GM23338 (cell line): Measurements from ENCODE around the gene CYTH3. TPM values are rescaled to one million over a fixed set of nuclear protein-coding genes. Genes with fewer than 3 reads are reported as not detected.

Experiments
- ATAC-seq: fragments of 200-7000 bp; cut with Tn5 transposase; 3 replicates; pipeline ENCODE4 v1.9.1; 2020
- DNase-seq: peaks from one replicate; pipeline ENCODE4 v3.0.0-alpha.2; 2015; ENCODE audit warnings: low spot score
- H2AFZ ChIP-seq: fragments of 200-600 bp; sonication (generic); 2 replicates; pipeline ENCODE4 v1.8.0; 2016; ENCODE audit warnings: antibody characterized with exemption, mild to moderate bottlenecking, moderate library complexity
- H3F3A ChIP-seq: fragments of 200-600 bp; sonication (generic); replicated peaks from 2 replicates; pipeline ENCODE4 v1.8.0; 2017; ENCODE audit warnings: antibody characterized with exemption, mixed run types, low read depth
- H3K27ac ChIP-seq: fragments of 200-600 bp; sonication (generic); 2 replicates; pipeline ENCODE4 v1.6.1; 2016; ENCODE audit warnings: low read depth
- H3K27me3 ChIP-seq: fragments of 200-600 bp; sonication (generic); 2 replicates; pipeline ENCODE4 v1.8.0; 2016; ENCODE audit warnings: mild to moderate bottlenecking, mixed run types, moderate library complexity; ENCODE audit not compliant: insufficient read depth
- H3K36me3 ChIP-seq: fragments of 200-600 bp; sonication (generic); 2 replicates; pipeline ENCODE4 v1.8.0; 2016; ENCODE audit warnings: mild to moderate bottlenecking; ENCODE audit not compliant: insufficient read depth
- H3K4me1 ChIP-seq: fragments of 200-600 bp; sonication (generic); 2 replicates; pipeline ENCODE4 v1.8.0; 2016; ENCODE audit warnings: mild to moderate bottlenecking, moderate library complexity; ENCODE audit not compliant: insufficient read depth
- H3K4me2 ChIP-seq: fragments of 200-600 bp; sonication (generic); 2 replicates; pipeline ENCODE4 v1.7.1; 2017; ENCODE audit warnings: mixed run types
- H3K4me3 ChIP-seq: fragments of 200-600 bp; sonication (generic); 2 replicates; pipeline ENCODE4 v1.6.1; 2016; ENCODE audit warnings: mixed run types
- H3K79me2 ChIP-seq: fragments of 200-600 bp; sonication (generic); replicated peaks from 2 replicates; pipeline ENCODE4 v1.8.0; 2017; ENCODE audit warnings: mild to moderate bottlenecking; ENCODE audit not compliant: insufficient read depth
- H3K9me2 ChIP-seq: fragments of 200-600 bp; sonication (generic); 2 replicates; pipeline ENCODE4 v1.8.0; 2017; ENCODE audit not compliant: insufficient read depth
- H4K20me1 ChIP-seq: fragments of 200-600 bp; sonication (generic); replicated peaks from 2 replicates; pipeline ENCODE4 v1.8.0; 2017; ENCODE audit warnings: mild to moderate bottlenecking; ENCODE audit not compliant: insufficient read depth
- H3K27ac Mint-ChIP-seq: 2 replicates; pipeline ENCODE4 v1.8.0; 2020; ENCODE audit warnings: inconsistent platforms, mild to moderate bottlenecking, moderate library complexity, mixed read lengths
- H3K27me3 Mint-ChIP-seq: 3 replicates; pipeline ENCODE4 v1.8.0; 2022; ENCODE audit warnings: low read depth, mild to moderate bottlenecking, moderate library complexity, mixed read lengths, inconsistent platforms; ENCODE audit not compliant: insufficient read depth, poor library complexity
- H3K36me3 Mint-ChIP-seq: 3 replicates; pipeline ENCODE4 v1.8.0; 2021; ENCODE audit warnings: low read depth, mild to moderate bottlenecking, inconsistent platforms, moderate library complexity, mixed read lengths
- H3K4me1 Mint-ChIP-seq: 3 replicates; pipeline ENCODE4 v1.8.0; 2020; ENCODE audit warnings: mild to moderate bottlenecking, inconsistent platforms, mixed read lengths
- H3K4me3 Mint-ChIP-seq: 3 replicates; pipeline ENCODE4 v1.8.0; 2021; ENCODE audit warnings: moderate library complexity, mild to moderate bottlenecking, inconsistent platforms, mixed read lengths
- H3K9me3 Mint-ChIP-seq: 3 replicates; pipeline ENCODE4 v1.8.0; 2020; ENCODE audit warnings: moderate library complexity, mild to moderate bottlenecking, inconsistent platforms, mixed read lengths
- CREB1 ChIP-seq: fragments of 250-450 bp; sonication (Bioruptor Pico); IDR thresholded peaks from 2 replicates; pipeline ENCODE4 v1.5.0; 2020; ENCODE audit warnings: low read depth, mild to moderate bottlenecking, moderate library complexity
- EZH2 ChIP-seq: fragments of 200-600 bp; sonication (generic); IDR thresholded peaks from one replicate; pipeline ENCODE4 v1.8.0; 2017; ENCODE audit warnings: antibody characterized with exemption, mild to moderate bottlenecking, low read depth; ENCODE audit not compliant: unreplicated experiment
- EZH2phosphoT487 ChIP-seq: fragments of 200-600 bp; sonication (generic); IDR thresholded peaks from one replicate; pipeline ENCODE4 v1.8.1; 2018; ENCODE audit warnings: antibody characterized with exemption; ENCODE audit not compliant: unreplicated experiment
- JUNB ChIP-seq: IDR thresholded peaks from one replicate; pipeline ENCODE4 v1.6.1; 2016; ENCODE audit warnings: antibody characterized with exemption; ENCODE audit not compliant: unreplicated experiment
- NANOG ChIP-seq: IDR thresholded peaks from 2 replicates; pipeline ENCODE4 v1.6.1; 2016; ENCODE audit warnings: antibody characterized with exemption, borderline replicate concordance
- POLR2AphosphoS5 ChIP-seq: IDR thresholded peaks from 2 replicates; pipeline ENCODE4 v1.6.1; 2016; ENCODE audit warnings: antibody characterized with exemption, low read depth
- STAT1 ChIP-seq: IDR thresholded peaks from one replicate; pipeline ENCODE4 v1.6.1; 2016; ENCODE audit warnings: antibody characterized with exemption; ENCODE audit not compliant: unreplicated experiment
- ZNF114 ChIP-seq: fragments of 250-450 bp; sonication (Bioruptor Pico); IDR thresholded peaks from 2 replicates; pipeline ENCODE4 v1.5.0; 2020; ENCODE audit warnings: mild to moderate bottlenecking, moderate library complexity
- ZNF331 ChIP-seq: fragments of 250-450 bp; sonication (Bioruptor Pico); IDR thresholded peaks from 2 replicates; pipeline ENCODE4 v1.5.0; 2020; ENCODE audit warnings: low read depth, mild to moderate bottlenecking, moderate library complexity
- polyA plus RNA-seq: library from polyadenylated mRNA; unstranded; fragments of >200 nt; fragmentation: Nextera tagmentation; extraction: Ambion mirVana; gene quantifications from 2 replicates; pipeline ENCODE4 v1.2.1, GENCODE V29; 2016
- total RNA-seq: library from RNA; depleted of rRNA; stranded (reverse); fragments of >200 nt; shearing (Covaris generic); gene quantifications from 2 replicates; pipeline ENCODE4 v1.2.3, GENCODE V29; 2014
- TF ChIP-seq, protein P1 (sequence below): fragments of 250-450 bp; sonication (Bioruptor Pico); IDR thresholded peaks from 2 replicates; pipeline ENCODE4 v1.5.0; 2020; ENCODE audit warnings: mild to moderate bottlenecking, moderate library complexity
- TF ChIP-seq, protein P2 (sequence below): IDR thresholded peaks from one replicate; pipeline ENCODE4 v1.6.1; 2018; ENCODE audit warnings: antibody characterized with exemption; ENCODE audit not compliant: unreplicated experiment
- TF ChIP-seq, protein P3 (sequence below): IDR thresholded peaks from 2 replicates; pipeline ENCODE4 v1.6.1; 2016; ENCODE audit warnings: antibody characterized with exemption
- TF ChIP-seq, protein P4 (sequence below), 2 experiments: fragments of 200-600 bp in 1 of 2; sonication (generic) in 1 of 2; conservative IDR thresholded peaks; 2 replicates each; pipeline versions ENCODE4 v1.5.1 to v1.6.1; 2016 to 2017; ENCODE audit warnings: antibody characterized with exemption in 2 of 2, low read depth in 2 of 2, mild to moderate bottlenecking in 2 of 2, moderate library complexity in 1 of 2

CYTH3 gene
- total and polyA plus RNA-seq, 2 experiments from 2014 or later = 4.6 to 15.3 TPM

DNA sequence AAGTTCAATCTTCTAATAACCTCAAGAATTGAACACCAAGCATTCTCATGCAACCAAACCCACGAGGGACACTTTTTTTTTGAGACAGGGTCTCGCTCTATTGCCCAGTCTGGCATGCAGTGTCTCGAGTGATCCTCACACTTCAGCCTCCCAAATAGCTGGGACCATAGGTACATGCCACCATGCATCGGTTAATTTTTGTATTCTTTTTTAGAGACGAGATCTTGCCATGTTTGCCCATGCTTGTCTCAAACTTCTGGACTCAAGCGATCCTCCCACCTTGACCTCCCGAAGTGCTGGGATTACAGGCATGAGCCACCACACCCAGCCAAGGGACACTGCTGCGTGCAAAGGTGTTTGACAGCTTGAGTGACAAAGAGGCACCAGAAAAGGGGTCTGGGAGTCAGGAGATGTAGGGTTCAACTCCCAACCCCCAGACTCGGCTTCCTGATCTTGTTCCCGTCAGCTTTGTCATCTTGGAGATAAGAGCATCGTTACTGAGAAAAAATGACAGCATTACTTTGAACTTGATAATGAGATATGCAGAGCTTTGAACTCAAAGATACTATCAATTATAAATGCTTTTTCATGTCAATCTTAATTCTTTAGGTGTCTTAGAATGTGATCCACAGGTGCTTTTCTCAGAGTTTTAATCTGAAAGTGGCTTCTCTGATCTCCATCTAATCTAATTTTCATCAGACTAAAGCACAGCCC lies 1.6 kb upstream of the CYTH3 start:
- Histone ChIP-seq H3K4me2 (no peak overlapping the region), H3K36me3 (no peaks in the 10 kb centered on the region), H3F3A (no peaks in the 10 kb centered on the region), H3K9me2 (no peaks in the 10 kb centered on the region), H4K20me1 (0 out of 2 replicates have a peak, but pooled peaks cover 5% of the 10 kb centered on the region), H3K4me3 (no peak overlapping the region), H3K79me2 (peaks cover 26% of the 10 kb centered on the region), H3K4me1 (peaks cover 14% of the 10 kb centered on the region), H3K27ac (no peak overlapping the region), H2AFZ (no peak overlapping the region), H3K27me3 (peaks cover 15% of the 10 kb centered on the region)
- Mint-ChIP-seq H3K36me3 (no peaks in the 10 kb centered on the region), H3K4me3 (no peak overlapping the region), H3K4me1 (peaks cover 30% of the 10 kb centered on the region), H3K27ac (no peak overlapping the region), H3K27me3 (peaks cover 21% of the 10 kb centered on the region), H3K9me3 (no peaks in the 10 kb centered on the region)
- DNase-seq (no peak), ATAC-seq (no peak)
- TF ChIP-seq EZH2phosphoT487 (no peak), ZNF331 (no peak), JUNB (no peak), NANOG (no peak), STAT1 (no peak), POLR2AphosphoS5 (no peak), EZH2 (no peak), ZNF114 (CRISPR knock-in tag) (no peak), CREB1 (CRISPR knock-in tag) (no peak)
- TF ChIP-seq, protein P1, sequence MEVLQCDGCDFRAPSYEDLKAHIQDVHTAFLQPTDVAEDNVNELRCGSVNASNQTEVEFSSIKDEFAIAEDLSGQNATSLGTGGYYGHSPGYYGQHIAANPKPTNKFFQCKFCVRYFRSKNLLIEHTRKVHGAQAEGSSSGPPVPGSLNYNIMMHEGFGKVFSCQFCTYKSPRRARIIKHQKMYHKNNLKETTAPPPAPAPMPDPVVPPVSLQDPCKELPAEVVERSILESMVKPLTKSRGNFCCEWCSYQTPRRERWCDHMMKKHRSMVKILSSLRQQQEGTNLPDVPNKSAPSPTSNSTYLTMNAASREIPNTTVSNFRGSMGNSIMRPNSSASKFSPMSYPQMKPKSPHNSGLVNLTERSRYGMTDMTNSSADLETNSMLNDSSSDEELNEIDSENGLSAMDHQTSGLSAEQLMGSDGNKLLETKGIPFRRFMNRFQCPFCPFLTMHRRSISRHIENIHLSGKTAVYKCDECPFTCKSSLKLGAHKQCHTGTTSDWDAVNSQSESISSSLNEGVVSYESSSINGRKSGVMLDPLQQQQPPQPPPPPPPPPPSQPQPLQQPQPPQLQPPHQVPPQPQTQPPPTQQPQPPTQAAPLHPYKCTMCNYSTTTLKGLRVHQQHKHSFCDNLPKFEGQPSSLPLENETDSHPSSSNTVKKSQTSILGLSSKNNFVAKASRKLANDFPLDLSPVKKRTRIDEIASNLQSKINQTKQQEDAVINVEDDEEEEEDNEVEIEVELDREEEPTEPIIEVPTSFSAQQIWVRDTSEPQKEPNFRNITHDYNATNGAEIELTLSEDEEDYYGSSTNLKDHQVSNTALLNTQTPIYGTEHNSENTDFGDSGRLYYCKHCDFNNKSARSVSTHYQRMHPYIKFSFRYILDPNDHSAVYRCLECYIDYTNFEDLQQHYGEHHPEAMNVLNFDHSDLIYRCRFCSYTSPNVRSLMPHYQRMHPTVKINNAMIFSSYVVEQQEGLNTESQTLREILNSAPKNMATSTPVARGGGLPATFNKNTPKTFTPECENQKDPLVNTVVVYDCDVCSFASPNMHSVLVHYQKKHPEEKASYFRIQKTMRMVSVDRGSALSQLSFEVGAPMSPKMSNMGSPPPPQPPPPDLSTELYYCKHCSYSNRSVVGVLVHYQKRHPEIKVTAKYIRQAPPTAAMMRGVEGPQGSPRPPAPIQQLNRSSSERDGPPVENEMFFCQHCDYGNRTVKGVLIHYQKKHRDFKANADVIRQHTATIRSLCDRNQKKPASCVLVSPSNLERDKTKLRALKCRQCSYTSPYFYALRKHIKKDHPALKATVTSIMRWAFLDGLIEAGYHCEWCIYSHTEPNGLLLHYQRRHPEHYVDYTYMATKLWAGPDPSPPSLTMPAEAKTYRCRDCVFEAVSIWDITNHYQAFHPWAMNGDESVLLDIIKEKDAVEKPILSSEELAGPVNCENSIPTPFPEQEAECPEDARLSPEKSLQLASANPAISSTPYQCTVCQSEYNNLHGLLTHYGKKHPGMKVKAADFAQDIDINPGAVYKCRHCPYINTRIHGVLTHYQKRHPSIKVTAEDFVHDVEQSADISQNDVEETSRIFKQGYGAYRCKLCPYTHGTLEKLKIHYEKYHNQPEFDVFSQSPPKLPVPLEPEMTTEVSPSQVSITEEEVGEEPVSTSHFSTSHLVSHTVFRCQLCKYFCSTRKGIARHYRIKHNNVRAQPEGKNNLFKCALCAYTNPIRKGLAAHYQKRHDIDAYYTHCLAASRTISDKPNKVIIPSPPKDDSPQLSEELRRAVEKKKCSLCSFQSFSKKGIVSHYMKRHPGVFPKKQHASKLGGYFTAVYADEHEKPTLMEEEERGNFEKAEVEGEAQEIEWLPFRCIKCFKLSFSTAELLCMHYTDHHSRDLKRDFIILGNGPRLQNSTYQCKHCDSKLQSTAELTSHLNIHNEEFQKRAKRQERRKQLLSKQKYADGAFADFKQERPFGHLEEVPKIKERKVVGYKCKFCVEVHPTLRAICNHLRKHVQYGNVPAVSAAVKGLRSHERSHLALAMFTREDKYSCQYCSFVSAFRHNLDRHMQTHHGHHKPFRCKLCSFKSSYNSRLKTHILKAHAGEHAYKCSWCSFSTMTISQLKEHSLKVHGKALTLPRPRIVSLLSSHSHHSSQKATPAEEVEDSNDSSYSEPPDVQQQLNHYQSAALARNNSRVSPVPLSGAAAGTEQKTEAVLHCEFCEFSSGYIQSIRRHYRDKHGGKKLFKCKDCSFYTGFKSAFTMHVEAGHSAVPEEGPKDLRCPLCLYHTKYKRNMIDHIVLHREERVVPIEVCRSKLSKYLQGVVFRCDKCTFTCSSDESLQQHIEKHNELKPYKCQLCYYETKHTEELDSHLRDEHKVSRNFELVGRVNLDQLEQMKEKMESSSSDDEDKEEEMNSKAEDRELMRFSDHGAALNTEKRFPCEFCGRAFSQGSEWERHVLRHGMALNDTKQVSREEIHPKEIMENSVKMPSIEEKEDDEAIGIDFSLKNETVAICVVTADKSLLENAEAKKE (CRISPR knock-in tag) = no peak
- TF ChIP-seq, protein P2, sequence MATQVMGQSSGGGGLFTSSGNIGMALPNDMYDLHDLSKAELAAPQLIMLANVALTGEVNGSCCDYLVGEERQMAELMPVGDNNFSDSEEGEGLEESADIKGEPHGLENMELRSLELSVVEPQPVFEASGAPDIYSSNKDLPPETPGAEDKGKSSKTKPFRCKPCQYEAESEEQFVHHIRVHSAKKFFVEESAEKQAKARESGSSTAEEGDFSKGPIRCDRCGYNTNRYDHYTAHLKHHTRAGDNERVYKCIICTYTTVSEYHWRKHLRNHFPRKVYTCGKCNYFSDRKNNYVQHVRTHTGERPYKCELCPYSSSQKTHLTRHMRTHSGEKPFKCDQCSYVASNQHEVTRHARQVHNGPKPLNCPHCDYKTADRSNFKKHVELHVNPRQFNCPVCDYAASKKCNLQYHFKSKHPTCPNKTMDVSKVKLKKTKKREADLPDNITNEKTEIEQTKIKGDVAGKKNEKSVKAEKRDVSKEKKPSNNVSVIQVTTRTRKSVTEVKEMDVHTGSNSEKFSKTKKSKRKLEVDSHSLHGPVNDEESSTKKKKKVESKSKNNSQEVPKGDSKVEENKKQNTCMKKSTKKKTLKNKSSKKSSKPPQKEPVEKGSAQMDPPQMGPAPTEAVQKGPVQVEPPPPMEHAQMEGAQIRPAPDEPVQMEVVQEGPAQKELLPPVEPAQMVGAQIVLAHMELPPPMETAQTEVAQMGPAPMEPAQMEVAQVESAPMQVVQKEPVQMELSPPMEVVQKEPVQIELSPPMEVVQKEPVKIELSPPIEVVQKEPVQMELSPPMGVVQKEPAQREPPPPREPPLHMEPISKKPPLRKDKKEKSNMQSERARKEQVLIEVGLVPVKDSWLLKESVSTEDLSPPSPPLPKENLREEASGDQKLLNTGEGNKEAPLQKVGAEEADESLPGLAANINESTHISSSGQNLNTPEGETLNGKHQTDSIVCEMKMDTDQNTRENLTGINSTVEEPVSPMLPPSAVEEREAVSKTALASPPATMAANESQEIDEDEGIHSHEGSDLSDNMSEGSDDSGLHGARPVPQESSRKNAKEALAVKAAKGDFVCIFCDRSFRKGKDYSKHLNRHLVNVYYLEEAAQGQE = no peak
- TF ChIP-seq, protein P3, sequence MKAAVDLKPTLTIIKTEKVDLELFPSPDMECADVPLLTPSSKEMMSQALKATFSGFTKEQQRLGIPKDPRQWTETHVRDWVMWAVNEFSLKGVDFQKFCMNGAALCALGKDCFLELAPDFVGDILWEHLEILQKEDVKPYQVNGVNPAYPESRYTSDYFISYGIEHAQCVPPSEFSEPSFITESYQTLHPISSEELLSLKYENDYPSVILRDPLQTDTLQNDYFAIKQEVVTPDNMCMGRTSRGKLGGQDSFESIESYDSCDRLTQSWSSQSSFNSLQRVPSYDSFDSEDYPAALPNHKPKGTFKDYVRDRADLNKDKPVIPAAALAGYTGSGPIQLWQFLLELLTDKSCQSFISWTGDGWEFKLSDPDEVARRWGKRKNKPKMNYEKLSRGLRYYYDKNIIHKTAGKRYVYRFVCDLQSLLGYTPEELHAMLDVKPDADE = no peak
- TF ChIP-seq, protein P4, sequence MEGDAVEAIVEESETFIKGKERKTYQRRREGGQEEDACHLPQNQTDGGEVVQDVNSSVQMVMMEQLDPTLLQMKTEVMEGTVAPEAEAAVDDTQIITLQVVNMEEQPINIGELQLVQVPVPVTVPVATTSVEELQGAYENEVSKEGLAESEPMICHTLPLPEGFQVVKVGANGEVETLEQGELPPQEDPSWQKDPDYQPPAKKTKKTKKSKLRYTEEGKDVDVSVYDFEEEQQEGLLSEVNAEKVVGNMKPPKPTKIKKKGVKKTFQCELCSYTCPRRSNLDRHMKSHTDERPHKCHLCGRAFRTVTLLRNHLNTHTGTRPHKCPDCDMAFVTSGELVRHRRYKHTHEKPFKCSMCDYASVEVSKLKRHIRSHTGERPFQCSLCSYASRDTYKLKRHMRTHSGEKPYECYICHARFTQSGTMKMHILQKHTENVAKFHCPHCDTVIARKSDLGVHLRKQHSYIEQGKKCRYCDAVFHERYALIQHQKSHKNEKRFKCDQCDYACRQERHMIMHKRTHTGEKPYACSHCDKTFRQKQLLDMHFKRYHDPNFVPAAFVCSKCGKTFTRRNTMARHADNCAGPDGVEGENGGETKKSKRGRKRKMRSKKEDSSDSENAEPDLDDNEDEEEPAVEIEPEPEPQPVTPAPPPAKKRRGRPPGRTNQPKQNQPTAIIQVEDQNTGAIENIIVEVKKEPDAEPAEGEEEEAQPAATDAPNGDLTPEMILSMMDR (conservative IDR thresholded peaks at IDR 0.05; ENCODE audit: low read depth in 2 of 2) = no peak
